Activated CD4-positive, alpha-beta T cell treated with anti-CD3 and anti-CD28 coated beads for 36 hours (primary cell): Measurements from ENCODE around the gene ACE2. TPM values are rescaled to one million over a fixed set of nuclear protein-coding genes. Genes with fewer than 3 reads are reported as not detected.
"Not testable (repeated sequence)": the region's sequence is repeated elsewhere in the genome, so short reads cannot be mapped to it uniquely, and the experiment has no call there.

Experiments
- ATAC-seq: fragments of 200-7000 bp; cut with Tn5 transposase; one replicate; pipeline ENCODE4 v1.10.0; 2021; ENCODE audit warnings: mild to moderate bottlenecking, moderate library complexity
- CTCF ChIA-PET: fragments of 350-600 bp; sonication (Branson Sonifier 250); formaldehyde crosslinking; loops from one replicate; lab custom pipeline; 2021; ENCODE audit warnings: antibody characterized with exemption; lab: Charles Lee
- POLR2A ChIA-PET: fragments of 350-600 bp; sonication (Branson Sonifier 250); formaldehyde crosslinking; loops from one replicate; lab custom pipeline; 2021; ENCODE audit warnings: antibody characterized with exemption, inconsistent platforms; lab: Charles Lee
- DNase-seq: peaks from one replicate; pipeline ENCODE4 v3.0.0-alpha.2; 2020
- H3K27ac Mint-ChIP-seq: one replicate; pipeline ENCODE4 v1.8.0; 2021; ENCODE audit warnings: mixed read lengths
- H3K27me3 Mint-ChIP-seq: one replicate; pipeline ENCODE4 v1.8.0; 2021; ENCODE audit warnings: mixed read lengths
- H3K36me3 Mint-ChIP-seq: one replicate; pipeline ENCODE4 v1.8.0; 2021; ENCODE audit warnings: low read depth, mixed read lengths
- H3K4me1 Mint-ChIP-seq: one replicate; pipeline ENCODE4 v1.8.0; 2021; ENCODE audit warnings: mixed read lengths
- H3K4me3 Mint-ChIP-seq: one replicate; pipeline ENCODE4 v1.8.0; 2021; ENCODE audit warnings: mild to moderate bottlenecking, moderate library complexity, mixed read lengths
- H3K9me3 Mint-ChIP-seq: one replicate; pipeline ENCODE4 v1.8.0; 2021; ENCODE audit warnings: low read depth, mixed read lengths
- intact Hi-C, 2 experiments: fragments of 100-400 bp; cut with DNase I in 1 of 2; cut with micrococcal nuclease in 1 of 2; formaldehyde crosslinking; loops; one replicate each; pipeline versions ENCODE4 v1.14.2 to v1.15.1; 2022 to 2024; cut with DNase I, micrococcal nuclease
- total RNA-seq, 2 experiments: library from RNA; stranded (reverse); gene quantifications; one replicate each; pipeline ENCODE4 v1.2.3, GENCODE V29; 2021

Gene ACE2
- not detected for total RNA-seq

GRCh38 chrX:15600745-15601144, at the start of gene ACE2:
Gene ACE2 (minus strand): TSS chrX:15600960. CDS start chrX:15600911, 49 bp downstream.
- POLR2A ChIA-PET: no interaction called here
- DNase-seq: no peak
- peaks cover 6% of the 10 kb centered on the region for H3K27me3 Mint-ChIP-seq

GRCh38 chrX:15647510-15647909, 46.8 kb upstream of the ACE2 start:
- CTCF ChIA-PET, H3K27me3 Mint-ChIP-seq, DNase-seq, H3K4me3 Mint-ChIP-seq, H3K36me3 Mint-ChIP-seq, H3K9me3 Mint-ChIP-seq, POLR2A ChIA-PET, H3K27ac Mint-ChIP-seq: not testable (repeated sequence)
- intact Hi-C loops: loop anchor here in 1 of 2 experiments (10.0 kb wide), 1 partner anchor 293 kb away; no protein-coding TSS in a partner anchor
- H3K4me1 Mint-ChIP-seq: peaks cover 13% of the 10 kb centered on the region
- ATAC-seq: peak; percentile 73

More at GRCh38 chrX:15600745-15601144, at the start of gene ACE2:
- Mint-ChIP-seq H3K4me1 (no peaks in the 10 kb centered on the region), H3K27ac (no peak within 1 kb of the TSS), H3K36me3 (no peaks in the 10 kb centered on the region), H3K4me3 (no peak within 1 kb of the TSS), H3K9me3 (no peaks in the 10 kb centered on the region)
- intact Hi-C loops: no loop called here
- CTCF ChIA-PET: no interaction called here
- no peak for ATAC-seq

DNA sequence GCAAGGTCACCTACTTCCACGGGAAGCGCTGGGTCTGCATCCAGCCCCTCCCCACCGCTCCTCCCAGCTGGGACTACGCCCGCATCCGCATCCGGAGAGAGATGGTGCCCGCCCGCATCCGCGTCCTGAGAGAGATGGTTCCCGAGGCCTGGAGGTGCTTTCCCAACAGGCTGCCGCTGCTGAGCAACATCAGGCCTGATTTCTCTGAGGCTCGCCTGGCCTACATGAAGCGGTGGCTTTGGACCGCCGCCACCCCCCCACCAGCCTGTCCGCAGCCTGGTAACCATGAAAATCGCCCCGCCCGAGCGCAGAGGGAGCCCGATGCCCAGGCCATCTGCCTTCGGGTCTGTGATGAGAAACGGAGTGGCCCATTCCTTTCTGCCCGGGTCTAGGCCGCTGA, 45.8 kb upstream of the ACE2 start:
- no peaks in the 10 kb centered on the region for H3K36me3 Mint-ChIP-seq
- intact Hi-C loops: loop anchor here in 1 of 2 experiments (10.0 kb wide), 1 partner anchor 292 kb away; no protein-coding TSS in a partner anchor
- DNase-seq (no peak), ATAC-seq (no peak)
- H3K4me1 Mint-ChIP-seq: peaks cover 13% of the 10 kb centered on the region
- no peaks in the 10 kb centered on the region for H3K9me3 Mint-ChIP-seq
- no peak overlapping the region for H3K27ac Mint-ChIP-seq
- no peak overlapping the region for H3K4me3 Mint-ChIP-seq
- ChIA-PET CTCF (interaction anchor here (0.7 kb wide), 1 partner anchor 198 kb away, joined by 3 read pairs; no protein-coding TSS in a partner anchor), POLR2A (no interaction called here)
- no peaks in the 10 kb centered on the region for H3K27me3 Mint-ChIP-seq

DNA sequence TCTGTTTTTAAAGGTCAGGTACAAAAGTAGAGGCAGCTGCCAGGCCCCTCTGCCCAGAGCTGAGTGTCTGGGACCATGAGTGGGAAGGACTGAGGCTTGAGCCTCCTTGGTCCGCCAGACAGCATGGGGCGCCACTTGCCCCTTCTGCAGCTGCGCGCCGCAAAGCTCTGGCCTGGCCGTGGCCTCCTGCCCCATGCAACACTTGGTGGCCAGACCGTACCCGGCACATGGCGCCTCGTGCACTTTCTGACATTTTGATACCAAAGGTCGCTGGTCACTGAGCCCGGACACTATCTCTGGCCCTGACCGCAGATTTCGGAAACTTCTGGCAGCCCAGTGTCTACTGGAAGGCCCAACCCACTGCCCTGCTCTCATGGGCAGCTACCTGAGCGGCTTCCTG, 45.3 kb upstream of the ACE2 start:
- DNase-seq: no peak
- H3K4me1 Mint-ChIP-seq: peaks cover 13% of the 10 kb centered on the region
- intact Hi-C loops: loop anchor here in 1 of 2 experiments (10.0 kb wide), 1 partner anchor 291 kb away; no protein-coding TSS in a partner anchor
- no peak overlapping the region for H3K27ac Mint-ChIP-seq
- no peaks in the 10 kb centered on the region for H3K9me3 Mint-ChIP-seq
- H3K36me3 Mint-ChIP-seq: no peaks in the 10 kb centered on the region
- ChIA-PET CTCF (interaction anchor here (0.7 kb wide), 1 partner anchor 197 kb away, joined by 3 read pairs; no protein-coding TSS in a partner anchor), POLR2A (no interaction called here)
- H3K4me3 Mint-ChIP-seq: no peak overlapping the region
- H3K27me3 Mint-ChIP-seq: no peaks in the 10 kb centered on the region
- no peak for ATAC-seq

DNA sequence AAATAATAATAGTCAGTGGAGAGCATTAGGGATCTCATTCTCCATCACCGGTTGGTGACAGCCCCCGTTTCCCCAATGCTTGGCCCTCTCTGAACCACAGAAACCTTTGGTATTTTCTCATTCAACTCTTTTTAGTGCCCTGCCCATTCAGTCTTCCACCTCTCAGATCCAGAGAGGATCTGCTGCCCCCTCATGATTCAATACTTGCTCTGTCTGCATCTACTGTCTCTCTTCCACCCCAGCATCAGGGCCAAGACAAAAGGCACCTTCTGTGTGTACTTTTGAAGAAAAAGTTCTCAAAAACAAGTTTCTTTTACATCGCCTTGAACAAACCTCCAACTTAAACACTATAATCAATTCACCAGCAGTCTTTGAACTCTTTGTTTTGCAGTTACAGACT, 44.5 kb upstream of the ACE2 start:
- intact Hi-C loops: loop anchor here in 1 of 2 experiments (10.0 kb wide), 1 partner anchor 290 kb away; no protein-coding TSS in a partner anchor
- ChIA-PET POLR2A (no interaction called here), CTCF (no interaction called here)
- Mint-ChIP-seq H3K27ac (no peak overlapping the region), H3K4me1 (peaks cover 13% of the 10 kb centered on the region), H3K36me3 (no peaks in the 10 kb centered on the region), H3K4me3 (no peak overlapping the region), H3K9me3 (no peaks in the 10 kb centered on the region), H3K27me3 (no peaks in the 10 kb centered on the region)
- DNase-seq (no peak), ATAC-seq (no peak)

GRCh38 chrX:15644560-15644872, 43.8 kb upstream of the ACE2 start:
- DNase-seq (no peak), ATAC-seq (no peak)
- no peak overlapping the region for H3K4me3 Mint-ChIP-seq
- no peaks in the 10 kb centered on the region for H3K9me3 Mint-ChIP-seq
- intact Hi-C loops: loop anchor here in 1 of 2 experiments (5.0 to 10.0 kb wide), 2 partner anchors 147 to 290 kb away; no protein-coding TSS in a partner anchor
- H3K4me1 Mint-ChIP-seq: peaks cover 13% of the 10 kb centered on the region
- H3K27ac Mint-ChIP-seq: no peak overlapping the region
- no peaks in the 10 kb centered on the region for H3K27me3 Mint-ChIP-seq
- POLR2A ChIA-PET: no interaction called here
- H3K36me3 Mint-ChIP-seq: no peaks in the 10 kb centered on the region
- CTCF ChIA-PET: interaction anchor here (0.6 kb wide), 1 partner anchor 152 kb away, joined by 3 read pairs; no protein-coding TSS in a partner anchor

- no peaks in the 10 kb centered on the region for H3K36me3 Mint-ChIP-seq
- intact Hi-C loops: loop anchor here in 1 of 2 experiments (5.0 to 10.0 kb wide), 2 partner anchors 147 to 289 kb away; no protein-coding TSS in a partner anchor
- H3K9me3 Mint-ChIP-seq: no peaks in the 10 kb centered on the region
- H3K27me3 Mint-ChIP-seq: no peaks in the 10 kb centered on the region
- H3K27ac Mint-ChIP-seq: no peak overlapping the region
- DNase-seq: no peak
- no peak overlapping the region for H3K4me3 Mint-ChIP-seq
- peaks cover 13% of the 10 kb centered on the region for H3K4me1 Mint-ChIP-seq
- POLR2A ChIA-PET: no interaction called here
- CTCF ChIA-PET: interaction anchor here (0.6 kb wide), 1 partner anchor 151 kb away, joined by 3 read pairs; no protein-coding TSS in a partner anchor
- ATAC-seq: no peak
Observed at GRCh38 chrX:15643786-15644559, 43.2 kb upstream of the ACE2 start.

DNA sequence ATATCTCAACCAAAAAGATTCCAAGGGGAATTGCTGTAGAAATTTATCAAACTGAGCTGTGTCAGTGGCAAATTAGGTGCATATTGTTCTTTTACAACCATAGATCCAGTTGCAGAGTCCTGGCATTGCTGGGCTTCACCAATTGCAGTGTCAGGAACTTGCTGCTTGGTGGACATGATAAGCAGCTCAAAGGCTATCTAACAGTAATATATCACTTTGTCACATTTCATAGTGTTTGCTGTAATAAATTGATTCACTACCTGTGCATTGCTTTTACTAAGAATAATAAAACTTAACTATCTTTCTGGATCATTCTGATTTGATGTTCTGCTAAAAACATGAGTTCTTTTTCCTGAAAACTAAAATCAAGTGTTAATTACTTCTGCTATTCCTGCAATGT, 30.9 kb upstream of the ACE2 start:
- Mint-ChIP-seq H3K9me3 (no peaks in the 10 kb centered on the region), H3K4me1 (no peaks in the 10 kb centered on the region), H3K4me3 (no peak overlapping the region), H3K27ac (no peak overlapping the region), H3K36me3 (no peaks in the 10 kb centered on the region), H3K27me3 (peaks cover 5% of the 10 kb centered on the region)
- CTCF ChIA-PET: no interaction called here
- intact Hi-C loops: no loop called here
- DNase-seq (no peak), ATAC-seq (no peak)
- POLR2A ChIA-PET: no interaction called here

- CTCF ChIA-PET: no interaction called here
- DNase-seq: no peak
- H3K9me3 Mint-ChIP-seq: peaks cover 2% of the 10 kb centered on the region
- H3K27ac Mint-ChIP-seq: no peak overlapping the region
- H3K4me1 Mint-ChIP-seq: no peaks in the 10 kb centered on the region
- no peaks in the 10 kb centered on the region for H3K36me3 Mint-ChIP-seq
- POLR2A ChIA-PET: no interaction called here
- intact Hi-C loops: no loop called here
- no peak overlapping the region for H3K4me3 Mint-ChIP-seq
- ATAC-seq: no peak
- no peaks in the 10 kb centered on the region for H3K27me3 Mint-ChIP-seq
Observed at GRCh38 chrX:15623054-15623453, 22.3 kb upstream of the ACE2 start.

DNA sequence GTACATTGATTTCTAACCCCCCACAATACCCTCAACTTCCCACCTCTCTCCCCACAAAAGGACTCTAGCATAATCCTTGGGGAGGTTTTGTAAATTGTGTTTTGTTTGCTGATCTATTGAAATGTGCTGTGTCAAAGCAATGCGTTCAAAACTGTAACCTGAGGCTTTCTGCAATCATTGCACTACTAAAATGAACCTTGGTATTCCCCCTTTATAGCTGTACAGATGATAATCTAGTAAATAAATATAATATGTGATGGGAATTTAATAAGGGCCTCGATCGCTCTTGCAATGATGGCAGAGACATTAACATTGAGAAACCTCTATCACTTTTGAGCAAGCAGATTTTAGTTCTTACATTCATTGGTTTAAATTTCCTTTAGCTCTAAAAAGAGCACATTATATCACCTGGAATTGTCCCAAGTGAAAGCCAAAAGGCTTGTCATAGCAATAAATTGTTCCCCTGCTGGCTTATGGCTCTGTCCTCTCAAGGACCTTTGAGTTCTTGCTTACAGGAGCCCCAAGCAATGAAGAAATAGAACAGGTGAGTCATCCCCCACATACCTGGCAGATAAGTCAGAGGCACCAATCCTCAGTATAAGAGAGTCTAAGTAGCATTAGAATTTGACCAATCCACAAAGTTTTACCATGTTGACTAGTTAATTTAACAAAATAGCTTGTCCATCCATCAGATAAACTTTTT, 18.4 kb upstream of the ACE2 start:
- ATAC-seq: no peak
- no peaks in the 10 kb centered on the region for H3K27me3 Mint-ChIP-seq

DNA sequence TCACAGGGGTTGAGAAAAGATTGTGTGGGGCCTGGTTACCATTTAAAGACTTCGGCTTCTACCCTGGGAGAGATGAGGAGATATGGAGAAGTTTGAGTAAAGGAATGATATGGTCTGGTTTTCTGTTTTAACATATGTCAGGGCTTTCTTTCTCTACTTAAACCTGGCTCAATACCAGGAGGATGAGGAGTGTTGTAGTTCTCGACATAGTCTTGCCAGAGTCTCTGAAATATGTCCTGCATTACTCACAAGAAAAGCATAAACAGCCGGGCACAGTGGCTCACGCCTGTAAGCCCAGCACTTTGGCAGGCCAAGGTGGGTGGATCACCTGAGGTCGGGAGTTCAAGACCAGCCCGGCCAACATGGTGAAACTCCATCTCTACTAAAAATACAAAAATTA, 16.4 kb upstream of the ACE2 start:
- ChIA-PET CTCF (no interaction called here), POLR2A (no interaction called here)
- no peak for DNase-seq
- intact Hi-C loops: no loop called here
- no peak overlapping the region for H3K4me3 Mint-ChIP-seq
- no peak overlapping the region for H3K27ac Mint-ChIP-seq
- ATAC-seq: no peak
- no peaks in the 10 kb centered on the region for H3K4me1 Mint-ChIP-seq
- no peaks in the 10 kb centered on the region for H3K36me3 Mint-ChIP-seq
- H3K27me3 Mint-ChIP-seq: no peaks in the 10 kb centered on the region
- H3K9me3 Mint-ChIP-seq: no peaks in the 10 kb centered on the region

More for the DNA sequence above, 18.4 kb upstream of the ACE2 start:
- POLR2A ChIA-PET: no interaction called here
- H3K36me3 Mint-ChIP-seq: no peaks in the 10 kb centered on the region
- CTCF ChIA-PET: no interaction called here
- intact Hi-C loops: no loop called here
- H3K27ac Mint-ChIP-seq: no peak overlapping the region
- no peak for DNase-seq
- no peaks in the 10 kb centered on the region for H3K4me1 Mint-ChIP-seq
- H3K9me3 Mint-ChIP-seq: no peaks in the 10 kb centered on the region
- H3K4me3 Mint-ChIP-seq: no peak overlapping the region
